ENCODE data around the gene CACNG1.
"Not testable (repeated sequence)": the region's sequence is repeated elsewhere in the genome, so short reads cannot be mapped to it uniquely, and the experiment has no call there.

CACNG1 gene

GRCh38 chr17:67026341-67026740 is 18.0 kb upstream of the CACNG1 start:
- DNase-seq = no peak

GRCh38 chr17:67027031-67027628 is 17.2 kb upstream of the CACNG1 start:
- DNase-seq = no peak

GRCh38 chr17:67030641-67031040 is 13.7 kb upstream of the CACNG1 start:
- DNase-seq = no peak

- DNase-seq = no peak
Observed at GRCh38 chr17:67032382-67032781, 12.0 kb upstream of the CACNG1 start.

GRCh38 chr17:67032985-67033384 is 11.4 kb upstream of the CACNG1 start:
- DNase-seq = no peak

GRCh38 chr17:67033613-67034012 is 10.7 kb upstream of the CACNG1 start:
- no peak for DNase-seq

- DNase-seq = no peak
Observed at GRCh38 chr17:67035131-67036083, 8.9 kb upstream of the CACNG1 start.

- no peak for DNase-seq
Observed at GRCh38 chr17:67038861-67039365, 5.4 kb upstream of the CACNG1 start.

- no peak for DNase-seq
Observed at GRCh38 chr17:67040652-67041051, 3.7 kb upstream of the CACNG1 start.

- not testable (repeated sequence) for DNase-seq
Observed at GRCh38 chr17:67041119-67041518, 3.2 kb upstream of the CACNG1 start.

GRCh38 chr17:67041531-67041930 is 2.8 kb upstream of the CACNG1 start:
- no peak for DNase-seq

- no peak for DNase-seq
Observed at GRCh38 chr17:67041941-67042899, 2.1 kb upstream of the CACNG1 start.

- no peak for DNase-seq
Observed at GRCh38 chr17:67043283-67043682, 1.1 kb upstream of the CACNG1 start.

GRCh38 chr17:67044940-67045339 is 586 bp downstream of the CACNG1 start:
- no peak for DNase-seq

- no peak for DNase-seq
Observed at GRCh38 chr17:67046398-67046797, 2.0 kb downstream of the CACNG1 start.

- DNase-seq = no peak
Observed at GRCh38 chr17:67047382-67047781, 3.0 kb downstream of the CACNG1 start.

GRCh38 chr17:67049025-67049739 is 4.8 kb downstream of the CACNG1 start:
- no peak for DNase-seq

GRCh38 chr17:67050066-67050465 is 5.7 kb downstream of the CACNG1 start:
- peak; percentile 28 for DNase-seq

GRCh38 chr17:67050471-67051154 is 6.3 kb downstream of the CACNG1 start:
- DNase-seq = peak; percentile 23

- no peak for DNase-seq
Observed at GRCh38 chr17:67051155-67051538, 6.8 kb downstream of the CACNG1 start.

- DNase-seq = no peak
Observed at GRCh38 chr17:67051837-67052236, 7.5 kb downstream of the CACNG1 start.
